OCI-LY3 (cell line): ENCODE data around the gene CCDC137.

Experiments used
- H2AFZ ChIP-seq: fragments of 200-600, 300-600 bp; shearing (Covaris generic); 2 replicates; pipeline ENCODE4 v1.6.0; 2014; ENCODE audit warnings: antibody characterized with exemption, low read depth, low read length
- H3K27ac ChIP-seq: fragments of 200-600, 300-600 bp; sonication (generic); 2 replicates; pipeline ENCODE4 v1.5.1; 2014; ENCODE audit warnings: mild to moderate bottlenecking, low read length, moderate library complexity, mixed read lengths
- H3K27me3 ChIP-seq: fragments of 200-600, 300-600 bp; sonication (generic); 2 replicates; pipeline ENCODE4 v1.6.1; 2014; ENCODE audit warnings: low read depth, low read length, mixed read lengths
- H3K36me3 ChIP-seq: fragments of 200-600, 300-600 bp; sonication (generic); replicated peaks from 2 replicates; pipeline ENCODE3; 2014; ENCODE audit warnings: low read depth, low read length, mixed read lengths
- H3K4me1 ChIP-seq: fragments of 300-600, 200-600 bp; sonication (generic); 2 replicates; pipeline ENCODE4 v1.6.1; 2014; ENCODE audit warnings: low read length, mixed read lengths
- H3K4me2 ChIP-seq: fragments of 200-600, 300-600 bp; sonication (generic); 2 replicates; pipeline ENCODE4 v1.6.1; 2014; ENCODE audit warnings: low read length, mixed read lengths
- H3K4me3 ChIP-seq: fragments of 300-600, 200-600 bp; sonication (generic); 2 replicates; pipeline ENCODE4 v1.5.1; 2014; ENCODE audit warnings: antibody characterized with exemption, mild to moderate bottlenecking, low read length, moderate library complexity
- H3K79me2 ChIP-seq: fragments of 300-600, 200-600 bp; shearing (Covaris generic); 2 replicates; pipeline ENCODE4 v1.6.1; 2014; ENCODE audit warnings: mild to moderate bottlenecking, low read length, mixed read lengths
- H3K9ac ChIP-seq: fragments of 300-600, 200-600 bp; shearing (Covaris generic); 2 replicates; pipeline ENCODE4 v1.6.0; 2014; ENCODE audit warnings: mild to moderate bottlenecking, low read length, moderate library complexity
- H3K9me3 ChIP-seq: fragments of 200-600, 300-600 bp; shearing (Covaris generic); 2 replicates; pipeline ENCODE4 v1.6.1; 2014; ENCODE audit warnings: low read length, mixed read lengths; ENCODE audit not compliant: insufficient read depth
- H4K20me1 ChIP-seq: fragments of 200-600, 300-600 bp; sonication (generic); 2 replicates; pipeline ENCODE4 v1.6.1; 2016; ENCODE audit warnings: low read length, mixed read lengths; ENCODE audit not compliant: insufficient read depth
- EZH2phosphoT487 ChIP-seq: fragments of 200-600 bp; shearing (Covaris generic); IDR thresholded peaks from 2 replicates; pipeline ENCODE4 v1.6.1; 2018; ENCODE audit warnings: antibody characterized with exemption, mixed run types, low read depth
- TF ChIP-seq, protein P1 (sequence below): fragments of 200-600, 300-600 bp; sonication (generic); IDR thresholded peaks from 2 replicates; pipeline ENCODE4 v1.5.1; 2014; ENCODE audit warnings: antibody characterized with exemption, low read length, low read depth

The CCDC137 gene

DNA sequence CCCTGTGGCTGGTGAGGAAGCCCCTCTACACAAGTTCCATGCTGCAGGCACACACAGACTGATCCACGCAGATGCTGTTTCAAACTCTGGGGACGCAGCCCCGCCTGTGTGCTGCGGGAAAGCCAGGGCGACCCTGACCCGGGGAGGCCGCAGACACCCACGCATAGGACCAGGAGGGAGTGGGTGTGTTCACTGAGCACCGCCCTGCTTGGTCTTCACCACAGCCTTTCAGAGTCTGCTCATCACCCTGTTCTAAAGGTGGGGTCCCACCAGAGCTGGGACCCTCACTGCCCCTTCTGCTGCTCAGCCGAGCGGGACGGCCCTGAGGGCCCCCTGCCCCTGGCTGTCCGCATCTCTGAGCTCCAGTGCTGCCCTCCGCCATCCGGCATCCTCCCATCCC, 22.0 kb upstream of the CCDC137 start:
- Histone ChIP-seq H3K9me3 (no peaks in the 10 kb centered on the region), H3K4me2 (no peak overlapping the region), H3K79me2 (no peaks in the 10 kb centered on the region), H4K20me1 (no peaks in the 10 kb centered on the region), H2AFZ (no peak overlapping the region), H3K27ac (no peak overlapping the region), H3K9ac (no peak overlapping the region), H3K4me3 (no peak overlapping the region), H3K4me1 (no peaks in the 10 kb centered on the region), H3K27me3 (no peaks in the 10 kb centered on the region), H3K36me3 (no peaks in the 10 kb centered on the region)
- TF ChIP-seq, protein P1, sequence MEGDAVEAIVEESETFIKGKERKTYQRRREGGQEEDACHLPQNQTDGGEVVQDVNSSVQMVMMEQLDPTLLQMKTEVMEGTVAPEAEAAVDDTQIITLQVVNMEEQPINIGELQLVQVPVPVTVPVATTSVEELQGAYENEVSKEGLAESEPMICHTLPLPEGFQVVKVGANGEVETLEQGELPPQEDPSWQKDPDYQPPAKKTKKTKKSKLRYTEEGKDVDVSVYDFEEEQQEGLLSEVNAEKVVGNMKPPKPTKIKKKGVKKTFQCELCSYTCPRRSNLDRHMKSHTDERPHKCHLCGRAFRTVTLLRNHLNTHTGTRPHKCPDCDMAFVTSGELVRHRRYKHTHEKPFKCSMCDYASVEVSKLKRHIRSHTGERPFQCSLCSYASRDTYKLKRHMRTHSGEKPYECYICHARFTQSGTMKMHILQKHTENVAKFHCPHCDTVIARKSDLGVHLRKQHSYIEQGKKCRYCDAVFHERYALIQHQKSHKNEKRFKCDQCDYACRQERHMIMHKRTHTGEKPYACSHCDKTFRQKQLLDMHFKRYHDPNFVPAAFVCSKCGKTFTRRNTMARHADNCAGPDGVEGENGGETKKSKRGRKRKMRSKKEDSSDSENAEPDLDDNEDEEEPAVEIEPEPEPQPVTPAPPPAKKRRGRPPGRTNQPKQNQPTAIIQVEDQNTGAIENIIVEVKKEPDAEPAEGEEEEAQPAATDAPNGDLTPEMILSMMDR, result no peak
- TF ChIP-seq EZH2phosphoT487, result no peak

DNA sequence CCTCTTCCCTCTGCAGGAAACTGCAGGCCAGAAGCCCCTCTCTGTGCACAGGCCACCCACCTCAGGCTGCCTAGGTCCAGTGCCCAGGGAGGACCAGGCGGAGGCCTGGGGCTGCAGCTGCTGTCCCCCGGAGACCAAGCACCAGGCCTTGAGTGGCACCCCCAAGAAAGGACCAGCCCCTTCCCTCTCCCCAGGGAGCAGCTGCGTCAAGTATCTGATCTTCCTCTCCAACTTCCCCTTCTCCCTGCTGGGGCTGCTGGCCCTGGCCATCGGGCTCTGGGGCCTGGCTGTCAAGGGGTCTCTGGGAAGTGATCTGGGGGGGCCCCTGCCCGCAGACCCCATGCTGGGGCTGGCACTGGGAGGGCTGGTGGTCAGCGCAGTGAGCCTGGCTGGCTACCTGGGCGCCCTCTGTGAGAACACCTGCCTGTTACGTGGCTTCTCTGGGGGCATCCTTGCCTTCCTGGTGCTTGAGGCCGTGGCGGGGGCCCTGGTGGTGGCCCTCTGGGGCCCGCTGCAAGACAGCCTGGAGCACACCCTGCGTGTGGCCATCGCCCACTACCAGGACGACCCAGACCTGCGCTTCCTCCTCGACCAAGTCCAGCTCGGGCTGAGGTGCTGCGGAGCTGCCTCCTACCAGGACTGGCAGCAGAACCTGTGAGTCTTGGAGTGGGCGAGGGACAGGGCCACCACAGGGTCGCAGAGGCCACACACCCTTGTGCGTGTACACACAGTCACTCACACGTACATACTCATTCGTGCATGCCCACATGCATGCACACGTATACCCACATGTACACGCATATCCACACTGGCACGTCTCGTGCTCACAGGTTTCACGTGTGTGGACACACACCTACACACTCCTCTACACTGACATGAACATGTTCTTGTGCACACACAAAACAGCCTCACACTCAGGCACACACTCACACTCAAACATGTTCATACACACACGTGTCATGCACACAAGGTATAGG, 21.3 kb upstream of the CCDC137 start:
- no peak for TF ChIP-seq EZH2phosphoT487
- TF ChIP-seq, protein P1, result no peak
- Histone ChIP-seq H4K20me1 (no peaks in the 10 kb centered on the region), H3K4me3 (no peak overlapping the region), H3K36me3 (no peaks in the 10 kb centered on the region), H3K9ac (no peak overlapping the region), H3K4me2 (no peak overlapping the region), H3K4me1 (no peaks in the 10 kb centered on the region), H3K27me3 (no peaks in the 10 kb centered on the region), H3K9me3 (no peaks in the 10 kb centered on the region), H3K27ac (no peak overlapping the region), H3K79me2 (no peaks in the 10 kb centered on the region), H2AFZ (no peak overlapping the region)

DNA sequence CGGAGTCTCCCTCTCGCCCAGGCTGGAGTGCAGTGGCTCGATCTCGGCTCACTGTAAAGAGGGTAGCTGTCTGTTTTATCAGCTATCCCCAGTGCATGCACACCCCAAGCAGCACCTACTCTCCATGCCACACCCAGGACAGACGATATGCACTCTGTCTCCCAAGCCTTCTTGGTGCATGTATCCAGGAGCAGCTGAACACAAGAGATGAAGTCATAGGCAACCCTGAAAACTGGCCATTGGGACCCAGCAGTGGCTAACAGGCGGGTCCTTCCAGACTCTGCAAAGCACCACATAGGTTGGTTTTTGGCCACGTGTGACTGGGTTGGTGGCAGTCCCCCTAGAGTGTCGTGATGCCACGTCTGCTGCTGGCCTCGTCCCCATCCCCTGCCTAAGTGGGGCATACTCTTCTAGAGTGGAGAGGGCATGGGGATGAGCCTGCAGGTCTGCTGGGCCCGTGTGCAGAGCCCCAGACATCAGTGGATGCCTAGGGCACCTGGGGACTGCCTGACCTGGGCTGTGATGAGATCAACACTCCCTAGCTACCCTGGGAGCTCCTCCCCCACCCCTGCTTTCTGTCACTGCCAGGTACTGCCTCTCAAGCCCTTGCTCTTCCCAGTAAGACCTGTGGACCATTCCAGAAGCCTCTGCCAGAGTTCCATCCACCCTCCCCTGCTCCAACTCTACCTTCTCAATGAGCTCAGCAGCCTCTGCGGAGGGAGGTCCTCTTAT, 19.5 kb upstream of the CCDC137 start:
- Histone ChIP-seq H3K9me3 (no peaks in the 10 kb centered on the region), H2AFZ (no peak overlapping the region), H3K4me3 (no peak overlapping the region), H3K27ac (no peak overlapping the region), H3K4me2 (no peak overlapping the region), H3K79me2 (no peaks in the 10 kb centered on the region), H3K9ac (no peak overlapping the region), H3K27me3 (no peaks in the 10 kb centered on the region), H3K4me1 (no peaks in the 10 kb centered on the region), H3K36me3 (no peaks in the 10 kb centered on the region), H4K20me1 (no peaks in the 10 kb centered on the region)
- TF ChIP-seq, protein P1, result no peak
- no peak for TF ChIP-seq EZH2phosphoT487

DNA sequence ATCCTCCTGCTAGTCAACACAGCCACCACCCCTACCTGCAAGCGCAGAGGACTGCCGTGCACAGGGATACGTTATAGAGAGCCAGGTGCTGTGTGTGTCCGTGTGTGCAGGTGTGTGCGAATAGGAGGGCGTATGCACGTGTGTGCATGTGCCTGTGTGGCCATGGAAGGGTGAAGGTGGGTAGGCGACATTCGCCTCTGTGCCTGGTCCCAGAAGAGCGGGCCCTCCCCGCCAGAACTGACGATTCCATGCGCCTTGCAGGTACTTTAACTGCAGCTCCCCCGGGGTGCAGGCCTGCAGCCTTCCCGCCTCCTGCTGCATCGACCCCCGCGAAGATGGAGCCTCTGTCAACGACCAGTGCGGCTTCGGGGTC, 18.9 kb upstream of the CCDC137 start:
- Histone ChIP-seq H3K9ac (no peak overlapping the region), H3K27me3 (no peaks in the 10 kb centered on the region), H3K9me3 (no peaks in the 10 kb centered on the region), H3K4me3 (no peak overlapping the region), H4K20me1 (no peaks in the 10 kb centered on the region), H2AFZ (no peak overlapping the region), H3K4me1 (no peaks in the 10 kb centered on the region), H3K36me3 (no peaks in the 10 kb centered on the region), H3K27ac (no peak overlapping the region), H3K4me2 (no peak overlapping the region), H3K79me2 (no peaks in the 10 kb centered on the region)
- TF ChIP-seq, protein P1, result no peak
- no peak for TF ChIP-seq EZH2phosphoT487
